K562 (cell line): Measurements from ENCODE around the gene CDC27. TPM values are rescaled to one million over a fixed set of nuclear protein-coding genes. Genes with fewer than 3 reads are reported as not detected.

Source experiments
- ARID4B ChIP-seq: sonication (generic); formaldehyde crosslinking; IDR thresholded peaks from 2 replicates; pipeline ENCODE4 v1.8.0; 2022; ENCODE audit warnings: mild to moderate bottlenecking, missing genetic modification reagents
- DACH1 ChIP-seq: fragments of 450-650 bp; IDR thresholded peaks from 2 replicates; pipeline ENCODE4 v1.6.1; 2018; ENCODE audit not compliant: partially characterized antibody
- ETV5 ChIP-seq: sonication (generic); formaldehyde crosslinking; IDR thresholded peaks from 2 replicates; pipeline ENCODE4 v1.4.0; 2020; ENCODE audit warnings: low read depth, mild to moderate bottlenecking, missing genetic modification reagents
- GATA2 ChIP-seq: sonication (generic); formaldehyde crosslinking; IDR thresholded peaks from 2 replicates; pipeline ENCODE4 v1.4.0; 2020; ENCODE audit warnings: mild to moderate bottlenecking, missing genetic modification reagents
- MBD2 ChIP-seq: sonication (generic); IDR thresholded peaks from 2 replicates; pipeline ENCODE4 v1.6.1; 2016; ENCODE audit warnings: low read depth, borderline replicate concordance
- MTA3 ChIP-seq: fragments of 450-650 bp; formaldehyde crosslinking; IDR thresholded peaks from 2 replicates; pipeline ENCODE4 v1.6.1; 2017; ENCODE audit warnings: mild to moderate bottlenecking, borderline replicate concordance
- NR3C1 ChIP-seq: sonication (generic); formaldehyde crosslinking; IDR thresholded peaks from 2 replicates; pipeline ENCODE4 v1.8.1; 2022; ENCODE audit warnings: missing genetic modification reagents
- PRDM10 ChIP-seq: fragments of 450-650 bp; IDR thresholded peaks from 2 replicates; pipeline ENCODE4 v1.6.1; 2018; ENCODE audit not compliant: partially characterized antibody
- SP1 ChIP-seq: sonication (generic); formaldehyde crosslinking; IDR thresholded peaks from 2 replicates; pipeline ENCODE4 v1.8.1; 2022; ENCODE audit warnings: mild to moderate bottlenecking, missing genetic modification reagents
- TEAD4 ChIP-seq, 2 experiments: sonication (generic) in 1 of 2; formaldehyde crosslinking in 1 of 2; IDR thresholded peaks; 2 replicates each; pipeline versions ENCODE4 v1.6.1 to v1.8.0; 2012 to 2022; ENCODE audit warnings: borderline replicate concordance in 1 of 2, inconsistent platforms in 1 of 2, low read length in 1 of 2, mild to moderate bottlenecking in 1 of 2, missing genetic modification reagents in 1 of 2
- ZNF407 ChIP-seq: fragments of 450-650 bp; IDR thresholded peaks from 2 replicates; pipeline ENCODE4 v1.6.1; 2016; ENCODE audit warnings: low read depth
- polyA plus RNA-seq, 8 experiments: library from polyadenylated mRNA; depleted of rRNA in 4 of 8; stranded (reverse) in 5 of 8; unstranded in 3 of 8; fragments of >200 nt; fragmentation: Nextera tagmentation in 2 of 8; fragmentation: Illumina TruSeq in 1 of 8; extraction: Ambion mirVana in 2 of 8; extraction: Trizol in 1 of 8; gene quantifications; 2 replicates each; pipeline versions ENCODE4 v1.2.1 to v1.2.3, GENCODE V29; 2011 to 2014; ENCODE audit warnings: inconsistent platforms in 1 of 8, missing spikeins in 1 of 8
- total RNA-seq, 7 experiments: library from RNA; depleted of rRNA in 6 of 7; stranded (reverse); fragments of >200 nt in 6 of 7; fragmentation: Illumina TruSeq in 2 of 7; extraction: Trizol in 2 of 7; gene quantifications; 2 replicates each; pipeline versions ENCODE4 v1.2.1 to v1.2.3, GENCODE V29; 2011 to 2021; ENCODE audit warnings: low replicate concordance in 1 of 7

The CDC27 gene
- total and polyA plus RNA-seq, 9 of the 15 experiments (the other 6 are each of a cell fraction or from before 2014, with no cell fraction given): 28.6 to 155 (median 94.1) TPM

- TF ChIP-seq PRDM10 (peak; percentile 32), DACH1 (peak; percentile 92), ARID4B (CRISPR knock-in tag) (peak; percentile 38; the same call in 1 of the 2 replicates), ZNF407 (no peak), GATA2 (CRISPR knock-in tag) (peak; percentile 90), NR3C1 (no peak), MBD2 (peak; percentile 73), TEAD4 (IDR thresholded peaks at IDR 0.05; ENCODE audit: low read length) (peak; percentile 93), TEAD4 (CRISPR knock-in tag; IDR thresholded peaks at IDR 0.05; ENCODE audit: borderline replicate concordance) (no peak), ETV5 (CRISPR knock-in tag) (no peak; the same call in 1 of the 2 replicates), SP1 (CRISPR knock-in tag) (peak; percentile 48; the same call in 1 of the 2 replicates), MTA3 (peak; percentile 95)
Measured at GRCh38 chr17:47218896-47219430, 29.9 kb upstream of the CDC27 start (continued).
